H1 (cell line): Measurements from ENCODE around the gene EIF5A2. TPM values are rescaled to one million over a fixed set of nuclear protein-coding genes. Genes with fewer than 3 reads are reported as not detected.

ENCODE experiments used
- CTCF ChIA-PET: fragments of 300-600 bp; sonication (Branson Sonifier 250); formaldehyde crosslinking; loops from one replicate; lab custom pipeline; 2021; ENCODE audit not compliant: partially characterized antibody; lab: Charles Lee
- POLR2A ChIA-PET: fragments of 300-600 bp; sonication (Branson Sonifier 250); formaldehyde crosslinking; loops from one replicate; lab custom pipeline; 2021; ENCODE audit warnings: inconsistent platforms; ENCODE audit not compliant: partially characterized antibody; lab: Charles Lee
- DNase-seq, 2 experiments: peaks; one replicate each; pipeline versions ENCODE4 v3.0.0 to v3.0.0-alpha.2; 2010 to 2022; ENCODE audit warnings: low spot score in 2 of 2, low read depth in 1 of 2, mixed read lengths in 1 of 2
- FAIRE-seq: peaks from 2 replicates; lab custom pipeline; 2011; peaks lifted over from hg19 to GRCh38; lab: Jason Lieb, UNC
- H2AFZ ChIP-seq: 2 replicates; pipeline ENCODE4 v1.8.1; 2012; ENCODE audit warnings: low read length, inconsistent platforms
- H2AK5ac ChIP-seq: 2 replicates; pipeline ENCODE4 v1.6.1; 2013; ENCODE audit warnings: low read depth, low read length
- H2BK120ac ChIP-seq: replicated peaks from 2 replicates; pipeline ENCODE3; 2013; ENCODE audit warnings: low read depth, low read length, inconsistent platforms
- H2BK12ac ChIP-seq: 2 replicates; pipeline ENCODE4 v1.6.1; 2013; ENCODE audit warnings: low read depth, low read length
- H2BK15ac ChIP-seq: 2 replicates; pipeline ENCODE4 v1.6.1; 2013; ENCODE audit warnings: low read length
- H2BK20ac ChIP-seq: 2 replicates; pipeline ENCODE4 v1.6.1; 2013; ENCODE audit warnings: low read length
- H2BK5ac ChIP-seq: 2 replicates; pipeline ENCODE4 v1.6.1; 2013; ENCODE audit warnings: low read depth, low read length
- H3K14ac ChIP-seq: 2 replicates; pipeline ENCODE4 v1.6.1; 2013; ENCODE audit warnings: inconsistent platforms; ENCODE audit not compliant: insufficient read length
- H3K18ac ChIP-seq: 2 replicates; pipeline ENCODE4 v1.6.1; 2013; ENCODE audit warnings: low read length; ENCODE audit errors: extremely low read depth
- H3K23ac ChIP-seq: 2 replicates; pipeline ENCODE4 v1.6.1; 2013; ENCODE audit warnings: inconsistent platforms; ENCODE audit not compliant: insufficient read length
- H3K23me2 ChIP-seq: 2 replicates; pipeline ENCODE4 v1.6.1; 2013; ENCODE audit warnings: low read depth, low read length
- H3K27ac ChIP-seq: 2 replicates; pipeline ENCODE4 v1.6.1; 2011; ENCODE audit warnings: low read depth, low read length, inconsistent platforms
- H3K27me3 ChIP-seq, 4 experiments: replicated peaks in 1 of 4; 1 replicate in 1 of 4; 2 replicates in 3 of 4; pipeline versions ENCODE4 v1.6.1 to v1.8.1; 2011 to 2013; ENCODE audit warnings: low read length in 3 of 4, mild to moderate bottlenecking in 3 of 4, inconsistent platforms in 2 of 4, mixed read lengths in 2 of 4, moderate library complexity in 1 of 4; ENCODE audit not compliant: control insufficient read depth in 3 of 4, insufficient read depth in 3 of 4; ENCODE audit errors: extremely low read depth in 1 of 4
- H3K36me3 ChIP-seq, 4 experiments: 2 replicates each; pipeline versions ENCODE4 v1.6.1 to v1.8.1; 2011 to 2013; ENCODE audit warnings: mild to moderate bottlenecking in 4 of 4, low read length in 3 of 4, moderate library complexity in 2 of 4, control low read depth in 1 of 4, inconsistent platforms in 1 of 4; ENCODE audit not compliant: insufficient read depth in 4 of 4, control insufficient read depth in 2 of 4
- H3K4ac ChIP-seq: replicated peaks from 2 replicates; pipeline ENCODE3; 2013; ENCODE audit warnings: low read length, low read depth, mixed read lengths, inconsistent platforms; ENCODE audit not compliant: insufficient read length
- H3K4me1 ChIP-seq, 4 experiments: replicated peaks in 1 of 4; 1 replicate in 1 of 4; 2 replicates in 3 of 4; pipeline versions ENCODE4 v1.6.1 to v1.8.1; 2011 to 2013; ENCODE audit warnings: low read length in 3 of 4, inconsistent platforms in 2 of 4, mixed read lengths in 1 of 4; ENCODE audit not compliant: insufficient read depth in 4 of 4, control insufficient read depth in 3 of 4
- H3K4me2 ChIP-seq, 2 experiments: 2 replicates each; pipeline versions ENCODE4 v1.6.1 to v1.8.1; 2011 to 2013; ENCODE audit warnings: low read depth in 2 of 2, low read length in 2 of 2, control low read depth in 1 of 2, inconsistent platforms in 1 of 2, mild to moderate bottlenecking in 1 of 2; ENCODE audit not compliant: insufficient read depth in 1 of 2
- H3K4me3 ChIP-seq, 4 experiments: fragments of 200-600, 300-600 bp in 1 of 4; sonication (generic), shearing (Covaris generic), sonication (Bioruptor Twin) in 1 of 4; 2 replicates each; pipeline versions ENCODE4 v1.5.1 to v1.8.1; 2011 to 2016; ENCODE audit warnings: low read length in 4 of 4, low read depth in 3 of 4, control low read depth in 2 of 4, inconsistent platforms in 2 of 4, mild to moderate bottlenecking in 2 of 4, mixed read lengths in 1 of 4, moderate library complexity in 1 of 4; ENCODE audit not compliant: insufficient read depth in 2 of 4; ENCODE audit errors: extremely low read depth in 1 of 4
- H3K56ac ChIP-seq: replicated peaks from 2 replicates; pipeline ENCODE3; 2013; ENCODE audit warnings: low read depth, mild to moderate bottlenecking, mixed read lengths, low read length, inconsistent platforms; ENCODE audit not compliant: insufficient read length
- H3K79me1 ChIP-seq: 2 replicates; pipeline ENCODE4 v1.6.1; 2013; ENCODE audit warnings: low read depth, low read length, control low read depth
- H3K79me2 ChIP-seq, 2 experiments: 2 replicates each; pipeline versions ENCODE4 v1.6.1 to v1.8.1; 2012 to 2013; ENCODE audit warnings: low read length in 2 of 2, mild to moderate bottlenecking in 2 of 2, inconsistent platforms in 1 of 2; ENCODE audit not compliant: insufficient read depth in 2 of 2, control insufficient read depth in 1 of 2
- H3K9ac ChIP-seq, 4 experiments: replicated peaks in 1 of 4; 1 replicate in 1 of 4; 2 replicates in 3 of 4; pipeline versions ENCODE4 v1.6.1 to v1.8.1; 2011 to 2013; ENCODE audit warnings: low read depth in 3 of 4, low read length in 3 of 4, control low read depth in 2 of 4, mild to moderate bottlenecking in 2 of 4, moderate library complexity in 2 of 4, inconsistent platforms in 1 of 4; ENCODE audit errors: extremely low read depth in 1 of 4
- H3K9me3 ChIP-seq, 2 experiments: 2 replicates each; pipeline versions ENCODE4 v1.6.1 to v1.8.1; 2012 to 2013; ENCODE audit warnings: mild to moderate bottlenecking in 2 of 2, moderate library complexity in 2 of 2, control low read depth in 1 of 2, inconsistent platforms in 1 of 2, low read depth in 1 of 2, low read length in 1 of 2, mixed read lengths in 1 of 2; ENCODE audit not compliant: insufficient read depth in 2 of 2
- H4K20me1 ChIP-seq, 2 experiments: replicated peaks in 1 of 2; 2 replicates each; pipeline versions ENCODE3 to v1.8.1; 2011 to 2013; ENCODE audit warnings: inconsistent platforms in 2 of 2, low read length in 2 of 2, mild to moderate bottlenecking in 1 of 2; ENCODE audit not compliant: insufficient read depth in 2 of 2, control insufficient read depth in 1 of 2
- H4K5ac ChIP-seq: 2 replicates; pipeline ENCODE4 v1.6.1; 2013; ENCODE audit warnings: low read length, low read depth, mixed read lengths, inconsistent platforms; ENCODE audit not compliant: insufficient read length
- H4K8ac ChIP-seq: 2 replicates; pipeline ENCODE4 v1.8.0; 2013; ENCODE audit warnings: mild to moderate bottlenecking, moderate library complexity, low read length, inconsistent platforms; ENCODE audit not compliant: insufficient read depth; ENCODE audit errors: extremely low read depth
- H4K91ac ChIP-seq: replicated peaks from 2 replicates; pipeline ENCODE3; 2013; ENCODE audit warnings: low read length, mixed read lengths, inconsistent platforms; ENCODE audit not compliant: insufficient read length
- BCL11A ChIP-seq, 2 experiments: IDR thresholded peaks; one replicate each; pipeline ENCODE4 v1.6.1; 2011; ENCODE audit warnings: low read depth in 2 of 2, low read length in 2 of 2, mild to moderate bottlenecking in 2 of 2
- FOSL1 ChIP-seq: IDR thresholded peaks from 2 replicates; pipeline ENCODE4 v1.6.1; 2011; ENCODE audit warnings: mild to moderate bottlenecking, low read depth, low read length, moderate library complexity; ENCODE audit not compliant: insufficient read depth
- JUND ChIP-seq: IDR thresholded peaks from 2 replicates; pipeline ENCODE4 v1.6.1; 2011; ENCODE audit warnings: mild to moderate bottlenecking, improper control_type of control experiment, low read length
- MAFK ChIP-seq: IDR thresholded peaks from 2 replicates; pipeline ENCODE4 v1.6.1; 2012; ENCODE audit warnings: low read depth, mild to moderate bottlenecking, improper control_type of control experiment, low read length
- RFX5 ChIP-seq: IDR thresholded peaks from 2 replicates; pipeline ENCODE4 v1.6.1; 2011; ENCODE audit warnings: low read depth, low read length, improper control_type of control experiment, borderline replicate concordance
- RXRA ChIP-seq: IDR thresholded peaks from 2 replicates; pipeline ENCODE4 v1.6.1; 2011; ENCODE audit warnings: low read depth, mild to moderate bottlenecking, low read length, moderate library complexity; ENCODE audit not compliant: insufficient read depth
- SIN3A ChIP-seq, 2 experiments: IDR thresholded peaks in 1 of 2; conservative IDR thresholded peaks in 1 of 2; 2 replicates each; pipeline ENCODE4 v1.6.1; 2011 to 2012; ENCODE audit warnings: low read length in 2 of 2, improper control_type of control experiment in 1 of 2, low read depth in 1 of 2, mild to moderate bottlenecking in 1 of 2
- WGBS, 2 experiments: shearing (Covaris generic) in 1 of 2; methylation state at CpG; one replicate each; pipeline versions ENCODE4 v1.1.6 to v1.1.7; 2013 to 2015; ENCODE audit warnings: low lambda C conversion rate in 2 of 2, mixed read lengths in 2 of 2, inconsistent platforms in 1 of 2, low coverage in 1 of 2, missing lambda C conversion rate in 1 of 2; ENCODE audit not compliant: insufficient replicate concordance in 2 of 2, insufficient coverage in 1 of 2, insufficient read length in 1 of 2; ENCODE audit errors: extremely low coverage in 1 of 2, missing lambda C conversion rate in 1 of 2; 5-methylcytosine and 5-hydroxymethylcytosine counted together
- polyA plus RNA-seq, 7 experiments: library from polyadenylated mRNA; depleted of rRNA in 3 of 7; stranded (reverse) in 5 of 7; unstranded in 2 of 7; fragments of >200 nt in 5 of 7; fragments of 200-250 nt in 2 of 7; gene quantifications; 1 replicate in 5 of 7; 2 replicates in 1 of 7; 4 replicates in 1 of 7; pipeline versions ENCODE4 v1.2.1 to v1.2.3, GENCODE V29; 2011 to 2013; ENCODE audit warnings: missing spikeins in 2 of 7, mixed read lengths in 2 of 7
- total RNA-seq: library from RNA; stranded (reverse); fragmentation: NEBNext Ultra II Directional; extraction: Animal tissue kit (Norgen Biotek cat#: 25700); gene quantifications from 2 replicates; pipeline ENCODE4 v1.2.1, GENCODE V29; 2021

The EIF5A2 gene
- total and polyA plus RNA-seq, 2 of the 8 experiments (the other 6 are each of a cell fraction or from before 2014, with no cell fraction given), result 1.5 to 15.0 TPM

DNA sequence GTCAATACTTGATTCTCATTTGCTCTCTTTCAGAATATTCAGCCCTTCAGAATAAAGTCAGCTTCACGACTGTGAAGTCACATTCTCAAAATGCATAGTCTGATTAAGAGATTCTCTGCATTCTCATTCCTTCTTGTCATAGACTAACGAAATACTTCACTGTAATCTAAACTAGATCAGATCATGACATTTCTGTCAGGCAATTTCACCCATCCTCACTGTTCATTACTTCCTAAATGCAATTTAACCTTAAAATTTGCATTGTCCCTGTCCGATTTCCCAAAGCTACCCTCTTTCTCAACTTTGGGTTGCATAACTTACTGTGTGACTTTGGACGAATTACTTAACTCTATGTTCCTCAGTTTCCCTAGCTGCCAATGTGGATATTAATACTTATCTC, 44.6 kb downstream of the EIF5A2 start:
- no peak overlapping the region for H2BK120ac ChIP-seq

More for the DNA sequence above, 44.6 kb downstream of the EIF5A2 start:
- 88% methylated on average over 4 of the region's 4 CpGs; no CpG with 5 or more reads in 1 of the 2 experiments for WGBS, 2 experiments
- H3K23ac ChIP-seq, result no peak overlapping the region
- peaks cover 0 to 4% (median 0%) of the 10 kb centered on the region in 4 experiments; a peak in 1 of 7 replicates for H3K4me1 ChIP-seq
- no peak overlapping the region for H3K56ac ChIP-seq
- no peaks in the 10 kb centered on the region for H3K79me1 ChIP-seq
- H3K4me2 ChIP-seq, result no peak overlapping the region
- no peaks in the 10 kb centered on the region for H3K27me3 ChIP-seq
- no peak overlapping the region for H2AFZ ChIP-seq
- H3K14ac ChIP-seq, result no peak overlapping the region
- H2BK20ac ChIP-seq, result no peak overlapping the region
- POLR2A ChIA-PET, result interaction anchor here (1.0 to 3.0 kb wide), 6 partner anchors 9 to 52 kb away, joined by 3 to 10 read pairs (median 4); partner anchors contain the start of gene EIF5A2
- CTCF ChIA-PET, result interaction anchor here (0.7 to 2.4 kb wide), 2 partner anchors 52 to 432 kb away, joined by 3 to 11 read pairs; no protein-coding TSS in a partner anchor
- H3K36me3 ChIP-seq, result peaks cover 6 to 36% (median 21%) of the 10 kb centered on the region in 4 experiments
- H2BK12ac ChIP-seq, result no peak overlapping the region
- no peak for DNase-seq
- no peak overlapping the region for H4K8ac ChIP-seq
- no peak overlapping the region for H4K5ac ChIP-seq
- H4K20me1 ChIP-seq, result peaks cover 2 to 5% of the 10 kb centered on the region in 2 experiments
- H3K4me3 ChIP-seq, result no peak overlapping the region
- H3K9ac ChIP-seq, result no peak overlapping the region
- H3K23me2 ChIP-seq, result no peaks in the 10 kb centered on the region
- H3K9me3 ChIP-seq, result no peaks in the 10 kb centered on the region
- H2AK5ac ChIP-seq, result no peak overlapping the region
- TF ChIP-seq RXRA, result no peak
- no peak for TF ChIP-seq RFX5
- TF ChIP-seq SIN3A (conservative IDR thresholded peaks at IDR 0.05 in 1 of 2, IDR thresholded peaks at IDR 0.05 in 1 of 2; ENCODE audit: low read depth in 1 of 2, low read length in 2 of 2), result no peak
- TF ChIP-seq JUND, result no peak
- no peak for TF ChIP-seq MAFK
- no peak for TF ChIP-seq BCL11A (IDR thresholded peaks at IDR 0.05; ENCODE audit: low read depth in 2 of 2, low read length in 2 of 2)
- TF ChIP-seq FOSL1, result no peak
- no peak overlapping the region for H3K27ac ChIP-seq
- H2BK5ac ChIP-seq, result no peak overlapping the region
- no peak overlapping the region for H3K18ac ChIP-seq
- H2BK15ac ChIP-seq, result no peak overlapping the region
- peaks cover 0 to 13% of the 10 kb centered on the region in 2 experiments; a peak in 2 of 4 replicates for H3K79me2 ChIP-seq
- H3K4ac ChIP-seq, result no peak overlapping the region
- no peak for FAIRE-seq
- no peak overlapping the region for H4K91ac ChIP-seq
